Measurements from ENCODE around the gene CHD1.

- no peak for TF ChIP-seq POLR2A (IDR thresholded peaks at IDR 0.05)
- no peak for TF ChIP-seq CTCF (IDR thresholded peaks at IDR 0.05)
These were observed 85.3 kb downstream of the CHD1 start for GRCh38 chr5:98843481-98843880.

Data from thyroid gland (tissue), 4 donors.